Adrenal gland (tissue), 12 donors: ENCODE results near the gene C2orf49. TPM values are rescaled to one million over a fixed set of nuclear protein-coding genes. Genes with fewer than 3 reads are reported as not detected.
A peak's percentile ranks its signal among the peaks of the same experiment; 100 is the strongest.

Experiments used
- DNase-seq, 7 donors: peaks; one replicate each; pipeline ENCODE4 v3.0.0-alpha.2; 2019 to 2020
- H3K27ac ChIP-seq, 5 donors: fragments of 200-600 bp; sonication (generic) in 4 of 5; 1 replicate in 3 of 5; 2 replicates in 2 of 5; pipeline versions ENCODE4 v1.5.1 to v1.8.0; 2016 to 2020; ENCODE audit warnings: mild to moderate bottlenecking in 1 of 5
- H3K27me3 ChIP-seq: fragments of 200-600 bp; 2 replicates; pipeline ENCODE4 v1.8.0; 2021
- H3K36me3 ChIP-seq, 2 donors: fragments of 200-600 bp; replicated peaks in 1 of 2; 1 replicate in 1 of 2; 2 replicates in 1 of 2; pipeline versions ENCODE4 v1.5.1 to v1.8.0; 2018 to 2022
- H3K4me1 ChIP-seq, 2 donors: fragments of 200-600 bp; replicated peaks in 1 of 2; 1 replicate in 1 of 2; 2 replicates in 1 of 2; pipeline versions ENCODE4 v1.5.1 to v1.8.0; 2018 to 2021
- H3K4me3 ChIP-seq, 4 donors: fragments of 200-600 bp; sonication (generic) in 3 of 4; one replicate each; pipeline ENCODE4 v1.5.1; 2016 to 2018
- H3K9me3 ChIP-seq, 3 donors: fragments of 200-600 bp; sonication (generic) in 1 of 3; replicated peaks in 1 of 3; 1 replicate in 2 of 3; 2 replicates in 1 of 3; pipeline versions ENCODE4 v1.5.1 to v1.8.0; 2016 to 2021
- POLR2A ChIP-seq, 2 donors: fragments of 450-650 bp; IDR thresholded peaks; one replicate each; pipeline ENCODE4 v1.6.1; 2017; ENCODE audit warnings: antibody characterized with exemption in 2 of 2, mild to moderate bottlenecking in 2 of 2, moderate library complexity in 1 of 2
- WGBS, 4 donors: extraction: QIAGEN DNeasy Blood & Tissue Kit in 2 of 4; methylation state at CpG; one replicate each; pipeline versions ENCODE4 v1.1.5 to v1.1.7; 2013 to 2017; 5-methylcytosine and 5-hydroxymethylcytosine counted together
- intact Hi-C, 2 donors: fragments of 100-400 bp; cut with DNase I; formaldehyde crosslinking; loops; one replicate each; pipeline versions ENCODE4 v1.14.1 to v1.15.0; 2022 to 2023
- polyA plus RNA-seq, 3 donors: library from polyadenylated mRNA; stranded (reverse); fragments of 200-250 nt in 2 of 3; fragments of 350-450 nt in 1 of 3; fragmentation: Illumina TruSeq in 1 of 3; extraction: RNeasy Lipid Tissue Mini Kit (QIAGEN cat#74804) in 1 of 3; gene quantifications; one replicate each; pipeline ENCODE4 v1.2.3, GENCODE V29; 2013 to 2014
- total RNA-seq, 9 donors: library from RNA; depleted of rRNA in 4 of 9; stranded (reverse); fragments of >200 nt in 4 of 9; fragments of 120-200 nt in 1 of 9; fragmentation: NEBNext Ultra II Directional in 1 of 9; extraction: Animal tissue kit (Norgen Biotek cat#: 25700) in 1 of 9; gene quantifications; one replicate each; pipeline versions ENCODE4 v1.1.0 to v1.2.4, GENCODE V29; 2013 to 2023
- TF ChIP-seq, protein P1 (sequence below), 6 experiments: fragments of 450-650 bp in 4 of 6; fragments of 200-600 bp in 2 of 6; sonication (generic) in 1 of 6; IDR thresholded peaks; 1 replicate in 5 of 6; 2 replicates in 1 of 6; pipeline versions ENCODE4 v1.5.1 to v1.8.0; 2016 to 2021; ENCODE audit warnings: antibody characterized with exemption in 6 of 6, mild to moderate bottlenecking in 2 of 6, moderate library complexity in 1 of 6
- donor health status: healthy with polysubstance abuse.
- donor health status: Bipolar disorder and iron deficiency.
- donor health status: DM: yes; HTN: yes; CAD: no.
- donor health status: DM: no; HTN: no; CAD: no.
- donor health status: DM: no; HTN: no; CAD: no.
- donor health status: DM: yes; HTN: yes; CAD: no.

C2orf49 gene
- total and polyA plus RNA-seq, 12 donors, result 5.9 to 18.6 (median 14.3) TPM

DNA sequence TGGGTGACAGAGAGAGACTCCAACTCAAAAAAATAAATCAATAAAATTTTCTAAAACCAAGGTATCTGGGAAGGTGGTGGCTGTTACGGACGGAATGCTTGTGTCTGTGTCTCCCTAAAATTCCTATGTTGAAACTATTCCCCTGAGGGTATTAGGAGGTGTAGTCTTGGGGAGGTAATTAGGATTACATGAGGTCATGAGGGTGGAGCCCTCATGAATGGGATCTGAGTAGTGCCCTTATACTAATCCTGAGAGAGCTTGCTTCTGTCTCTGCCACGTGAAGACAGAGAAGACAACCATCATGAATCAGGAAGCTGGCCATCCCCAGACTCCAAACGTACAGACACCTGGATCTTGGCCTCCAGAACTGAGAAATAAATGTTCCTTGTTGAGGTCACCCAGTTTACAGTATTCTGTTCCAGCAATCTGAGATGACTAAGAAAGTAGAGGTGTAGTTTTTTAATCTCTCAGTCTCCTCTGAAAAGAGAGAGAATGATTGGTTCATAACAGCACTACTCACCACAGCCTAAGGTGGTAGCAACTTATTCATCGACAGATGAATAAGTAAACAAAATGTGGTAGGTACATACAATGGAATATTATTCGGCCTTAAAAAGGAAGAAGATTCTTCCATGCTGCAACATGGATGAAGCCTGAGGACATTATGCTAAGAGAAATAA is 46.2 kb upstream of the C2orf49 start:
- Histone ChIP-seq H3K27me3 (no peaks in the 10 kb centered on the region), H3K36me3 (peaks cover 0 to 31% of the 10 kb centered on the region in 2 donors), H3K4me3 (no peak overlapping the region), H3K27ac (no peak overlapping the region), H3K4me1 (peaks cover 3 to 15% of the 10 kb centered on the region in 2 donors), H3K9me3 (no peaks in the 10 kb centered on the region)
- intact Hi-C loops, result loop anchor here in 1 of 2 donors (5.0 kb wide), 1 partner anchor 174 kb away; no protein-coding TSS in a partner anchor
- 87 to 95% (median 93%) methylated on average over 6 of the region's 6 CpGs for WGBS, 4 donors
- TF ChIP-seq POLR2A (IDR thresholded peaks at IDR 0.05), result no peak
- TF ChIP-seq, protein P1, sequence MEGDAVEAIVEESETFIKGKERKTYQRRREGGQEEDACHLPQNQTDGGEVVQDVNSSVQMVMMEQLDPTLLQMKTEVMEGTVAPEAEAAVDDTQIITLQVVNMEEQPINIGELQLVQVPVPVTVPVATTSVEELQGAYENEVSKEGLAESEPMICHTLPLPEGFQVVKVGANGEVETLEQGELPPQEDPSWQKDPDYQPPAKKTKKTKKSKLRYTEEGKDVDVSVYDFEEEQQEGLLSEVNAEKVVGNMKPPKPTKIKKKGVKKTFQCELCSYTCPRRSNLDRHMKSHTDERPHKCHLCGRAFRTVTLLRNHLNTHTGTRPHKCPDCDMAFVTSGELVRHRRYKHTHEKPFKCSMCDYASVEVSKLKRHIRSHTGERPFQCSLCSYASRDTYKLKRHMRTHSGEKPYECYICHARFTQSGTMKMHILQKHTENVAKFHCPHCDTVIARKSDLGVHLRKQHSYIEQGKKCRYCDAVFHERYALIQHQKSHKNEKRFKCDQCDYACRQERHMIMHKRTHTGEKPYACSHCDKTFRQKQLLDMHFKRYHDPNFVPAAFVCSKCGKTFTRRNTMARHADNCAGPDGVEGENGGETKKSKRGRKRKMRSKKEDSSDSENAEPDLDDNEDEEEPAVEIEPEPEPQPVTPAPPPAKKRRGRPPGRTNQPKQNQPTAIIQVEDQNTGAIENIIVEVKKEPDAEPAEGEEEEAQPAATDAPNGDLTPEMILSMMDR (IDR thresholded peaks at IDR 0.05), result no peak
- DNase-seq, result no peak

DNA sequence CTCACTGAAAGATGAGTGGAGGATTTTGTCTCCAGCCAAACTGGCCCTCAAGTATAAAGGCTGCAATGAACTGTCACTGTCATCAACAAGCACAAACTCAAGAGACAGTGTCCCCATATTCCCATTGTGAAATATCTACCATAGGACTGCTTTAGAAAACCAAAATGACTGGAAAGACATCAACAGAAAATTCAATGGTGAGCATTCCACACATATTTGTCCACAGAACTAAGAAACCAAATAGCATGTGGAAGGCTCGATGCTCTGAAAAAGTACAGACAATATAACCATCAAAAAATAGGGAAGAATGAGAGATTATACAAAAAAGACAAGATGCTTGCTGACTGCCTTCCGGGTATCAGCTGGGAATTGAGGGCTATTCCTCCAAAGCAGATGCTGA is 45.4 kb upstream of the C2orf49 start:
- no peak for DNase-seq
- Histone ChIP-seq H3K4me3 (no peak overlapping the region), H3K36me3 (peaks cover 0 to 31% of the 10 kb centered on the region in 2 donors), H3K9me3 (no peaks in the 10 kb centered on the region), H3K4me1 (peaks cover 3 to 15% of the 10 kb centered on the region in 2 donors), H3K27me3 (no peaks in the 10 kb centered on the region), H3K27ac (no peak overlapping the region)
- no peak for TF ChIP-seq POLR2A (IDR thresholded peaks at IDR 0.05)
- TF ChIP-seq, protein P1 (IDR thresholded peaks at IDR 0.05), result no peak
- intact Hi-C loops, result loop anchor here in 1 of 2 donors (5.0 kb wide), 1 partner anchor 175 kb away; no protein-coding TSS in a partner anchor
- 91 to 95% (median 92%) methylated on average over 2 of the region's 2 CpGs for WGBS, 4 donors

DNA sequence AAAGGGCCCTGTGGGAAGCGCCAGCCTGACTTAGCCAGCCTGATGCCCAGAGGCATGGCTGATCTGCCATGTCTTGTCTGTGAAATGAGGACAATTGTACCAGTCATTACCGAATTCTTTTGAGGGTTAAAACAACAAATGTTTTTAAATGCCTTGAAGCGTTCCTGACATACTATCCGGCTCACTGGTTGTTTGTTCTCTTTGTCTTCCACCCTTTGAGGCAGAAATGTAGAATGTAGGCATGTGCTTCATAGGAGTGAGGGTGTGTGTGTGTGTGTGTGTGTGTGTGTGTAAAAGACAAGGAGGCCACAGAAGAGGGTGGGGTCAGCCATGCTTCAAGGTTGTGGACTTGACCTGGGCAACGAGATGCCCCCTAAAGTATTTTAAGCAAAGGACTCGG is 43.3 kb upstream of the C2orf49 start:
- Histone ChIP-seq H3K4me3 (no peak overlapping the region), H3K27me3 (no peaks in the 10 kb centered on the region), H3K36me3 (peaks cover 0 to 41% of the 10 kb centered on the region in 2 donors), H3K9me3 (no peaks in the 10 kb centered on the region), H3K27ac (peak overlapping the region in 2 of 5 donors; percentile 50 to 66), H3K4me1 (peaks cover 3 to 15% of the 10 kb centered on the region in 2 donors)
- TF ChIP-seq, protein P1 (IDR thresholded peaks at IDR 0.05), result no peak
- TF ChIP-seq POLR2A (IDR thresholded peaks at IDR 0.05), result no peak
- WGBS, 4 donors, result 76 to 82% (median 80%) methylated on average over 6 of the region's 6 CpGs
- no peak for DNase-seq
- intact Hi-C loops, result loop anchor here in 1 of 2 donors (5.0 kb wide), 1 partner anchor 177 kb away; no protein-coding TSS in a partner anchor

DNA sequence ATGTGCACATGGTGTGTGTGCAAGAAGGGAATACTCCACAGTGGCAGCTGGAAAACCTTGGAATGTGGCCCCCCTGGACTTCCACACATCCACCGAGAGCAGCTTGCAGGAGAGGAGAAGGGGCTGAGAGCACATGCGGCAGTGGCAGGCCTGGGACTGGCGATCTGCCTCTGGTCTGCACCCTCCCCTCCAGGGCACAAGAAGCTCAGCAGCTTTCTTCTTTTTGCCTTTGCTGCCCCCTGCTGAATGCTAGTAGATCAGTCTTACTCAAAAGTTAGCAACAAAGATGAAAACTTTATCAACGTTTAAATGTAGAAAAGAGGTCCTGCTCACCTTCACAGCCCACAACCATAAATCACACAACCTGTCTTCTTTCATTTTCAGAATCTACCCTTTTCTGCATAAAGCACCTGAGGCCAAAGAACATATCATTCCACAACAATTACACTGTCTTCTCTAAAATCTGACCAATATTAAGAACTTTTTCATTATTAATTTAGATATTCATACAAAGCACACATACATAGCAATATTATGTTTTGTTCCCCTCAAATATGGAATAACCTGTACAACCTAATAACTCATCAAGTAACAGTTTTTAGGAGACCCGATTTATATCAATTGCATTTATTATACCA is 42.4 kb upstream of the C2orf49 start:
- Histone ChIP-seq H3K4me1 (peaks cover 3 to 15% of the 10 kb centered on the region in 2 donors), H3K27ac (peak overlapping the region in 2 of 5 donors; percentile 50 to 66), H3K27me3 (no peaks in the 10 kb centered on the region), H3K9me3 (no peaks in the 10 kb centered on the region), H3K4me3 (no peak overlapping the region), H3K36me3 (peaks cover 0 to 35% of the 10 kb centered on the region in 2 donors)
- TF ChIP-seq, protein P1 (IDR thresholded peaks at IDR 0.05), result peak; percentile 37 to 73 (median 64)
- no peak for TF ChIP-seq POLR2A (IDR thresholded peaks at IDR 0.05)
- DNase-seq, result peak; percentile 74 to 87 (median 82)
- WGBS, 4 donors, result 20 to 29% (median 26%) methylated on average over 5 of the region's 5 CpGs
- intact Hi-C loops, result loop anchor here in 1 of 2 donors (5.0 kb wide), 1 partner anchor 178 kb away; no protein-coding TSS in a partner anchor
